Stomach (tissue), 4 donors: ENCODE data around the gene KRT83.

Experiments
- CTCF ChIP-seq, 7 experiments: fragments of 450-650 bp in 4 of 7; fragments of 200-600 bp in 3 of 7; sonication (generic) in 3 of 7; IDR thresholded peaks; one replicate each; pipeline ENCODE4 v1.5.1; 2016 to 2019; ENCODE audit warnings: antibody characterized with exemption in 7 of 7, control low read depth in 2 of 7, mild to moderate bottlenecking in 1 of 7
- POLR2A ChIP-seq, 4 donors: fragments of 450-650 bp; IDR thresholded peaks; one replicate each; pipeline ENCODE4 v1.6.1; 2016; ENCODE audit warnings: antibody characterized with exemption in 4 of 4, control low read depth in 2 of 4, mild to moderate bottlenecking in 1 of 4, moderate library complexity in 1 of 4

- TF ChIP-seq CTCF (IDR thresholded peaks at IDR 0.05) (no peak), POLR2A (IDR thresholded peaks at IDR 0.05) (no peak)
Measured at GRCh38 chr12:52369809-52370208, 48.6 kb upstream of the KRT83 start.
